NOMO-1 treated with dmso at 0.1 percent for 144 hours (cell line): ENCODE data around the gene BCAT1.
"Not testable (repeated sequence)": the region's sequence is repeated elsewhere in the genome, so short reads cannot be mapped to it uniquely, and the experiment has no call there.

Experiments used
- DNase-seq: peaks from one replicate; lab custom pipeline; 2025; ENCODE audit not compliant: unreplicated experiment; lab: John Stamatoyannopoulos, UW

BCAT1 gene

DNA sequence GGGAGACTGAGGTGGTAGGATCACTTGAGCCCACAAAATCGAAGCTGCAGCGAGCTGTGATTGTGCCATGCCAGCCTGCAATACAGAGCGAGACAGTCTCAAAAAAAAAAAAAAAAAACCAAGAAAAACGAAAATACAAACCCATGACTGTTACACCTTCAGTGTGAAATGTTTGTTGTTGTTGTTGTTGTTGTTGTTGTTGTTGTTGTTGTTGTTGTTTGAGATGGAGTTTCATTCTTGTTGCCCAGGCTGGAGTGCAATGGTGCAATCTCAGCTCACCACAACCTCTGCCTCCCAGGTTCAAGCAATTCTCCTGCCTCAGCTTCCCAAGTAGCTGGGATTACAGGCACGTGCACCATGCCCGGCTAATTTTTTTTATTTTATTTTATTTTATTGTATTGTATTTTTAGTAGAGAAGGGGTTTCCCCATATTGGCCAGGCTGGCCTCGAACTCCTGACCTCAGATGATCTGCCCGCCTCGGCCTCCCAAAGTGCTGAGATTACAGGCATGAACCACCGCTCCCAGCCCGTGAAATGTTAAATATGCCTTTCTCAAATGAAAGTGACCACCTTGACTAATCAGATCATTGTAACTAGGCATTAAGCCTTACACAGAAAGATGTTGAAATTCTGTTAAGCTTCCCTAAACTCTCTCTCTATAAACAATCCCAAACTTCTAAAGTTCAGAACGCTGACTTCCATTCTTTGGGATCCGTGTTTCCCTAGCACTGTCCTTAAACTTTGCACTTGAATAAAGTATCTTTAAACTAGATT lies 20.2 kb downstream of the BCAT1 start:
- DNase-seq = not testable (repeated sequence)

- DNase-seq = no peak
These were observed 20.8 kb downstream of the BCAT1 start for GRCh38 chr12:24928131-24928530.

DNA sequence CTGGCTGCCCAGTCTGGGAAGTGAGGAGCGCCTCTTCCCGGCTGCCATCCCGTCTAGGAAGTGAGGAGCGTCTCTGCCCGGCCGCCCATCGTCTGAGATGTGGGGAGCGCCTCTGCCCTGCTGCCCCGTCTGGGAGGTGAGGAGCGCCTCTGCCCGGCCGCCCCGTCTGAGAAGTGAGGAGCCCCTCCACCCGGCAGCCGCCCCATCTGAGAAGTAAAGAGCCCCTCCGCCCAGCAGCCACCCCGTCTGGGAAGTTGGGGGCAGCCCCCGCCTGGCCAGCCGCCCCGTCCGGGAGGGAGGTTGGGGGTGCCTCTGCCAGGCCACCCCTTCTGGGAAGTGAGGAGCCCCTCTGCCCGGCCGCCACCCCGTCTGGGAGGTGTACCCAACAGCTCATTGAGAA lies 22.8 kb downstream of the BCAT1 start:
- not testable (repeated sequence) for DNase-seq

- no peak for DNase-seq
These were observed 26.8 kb downstream of the BCAT1 start for GRCh38 chr12:24922090-24922489.

GRCh38 chr12:24921251-24922038 lies 27.5 kb downstream of the BCAT1 start:
- DNase-seq = no peak

- no peak for DNase-seq
These were observed 28.8 kb downstream of the BCAT1 start for GRCh38 chr12:24920141-24920540.

GRCh38 chr12:24919346-24920001 lies 29.4 kb downstream of the BCAT1 start:
- DNase-seq = no peak

DNA sequence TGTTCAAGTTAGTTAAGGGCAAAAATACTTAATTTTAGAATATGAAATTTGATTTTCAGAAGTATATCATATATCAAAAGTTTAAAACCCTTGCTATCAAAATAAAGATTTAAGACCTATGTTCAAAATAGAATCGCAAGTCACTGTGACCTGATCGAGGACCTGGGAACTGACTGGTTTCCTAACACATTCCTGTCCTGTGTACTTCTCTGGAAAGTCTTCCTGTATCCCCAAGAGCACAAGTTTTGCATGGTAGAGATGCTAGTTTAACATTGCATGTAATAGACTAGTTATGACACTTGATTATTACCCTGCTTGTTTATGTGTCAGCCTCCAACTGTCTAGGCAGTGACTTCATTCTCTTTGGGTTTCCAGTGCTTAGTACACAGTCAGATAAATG lies 30.3 kb downstream of the BCAT1 start:
- DNase-seq = no peak

GRCh38 chr12:24915501-24915900 lies 33.4 kb downstream of the BCAT1 start:
- DNase-seq = no peak

GRCh38 chr12:24913953-24914352 lies 34.9 kb downstream of the BCAT1 start:
- no peak for DNase-seq

DNA sequence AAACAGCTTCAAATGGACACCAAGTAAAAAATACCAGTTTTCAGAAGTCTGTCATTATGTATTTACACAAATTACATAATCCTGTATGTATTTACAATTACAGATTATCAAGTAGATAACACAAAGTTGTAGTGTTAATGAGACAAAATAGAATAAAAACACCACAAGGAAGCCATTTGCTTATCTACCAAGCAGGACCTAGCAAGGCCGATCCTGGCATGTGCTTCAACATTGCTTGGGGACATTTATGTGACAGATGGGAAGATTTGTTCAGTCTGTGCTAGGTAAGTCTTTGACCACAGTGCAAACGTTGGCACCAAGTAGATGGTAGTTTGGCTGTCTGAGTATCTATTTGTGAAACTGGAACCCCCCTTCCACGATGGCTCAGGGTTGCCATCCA lies 35.8 kb downstream of the BCAT1 start:
- no peak for DNase-seq

- no peak for DNase-seq
These were observed 37.6 kb downstream of the BCAT1 start for GRCh38 chr12:24911271-24911791.

DNA sequence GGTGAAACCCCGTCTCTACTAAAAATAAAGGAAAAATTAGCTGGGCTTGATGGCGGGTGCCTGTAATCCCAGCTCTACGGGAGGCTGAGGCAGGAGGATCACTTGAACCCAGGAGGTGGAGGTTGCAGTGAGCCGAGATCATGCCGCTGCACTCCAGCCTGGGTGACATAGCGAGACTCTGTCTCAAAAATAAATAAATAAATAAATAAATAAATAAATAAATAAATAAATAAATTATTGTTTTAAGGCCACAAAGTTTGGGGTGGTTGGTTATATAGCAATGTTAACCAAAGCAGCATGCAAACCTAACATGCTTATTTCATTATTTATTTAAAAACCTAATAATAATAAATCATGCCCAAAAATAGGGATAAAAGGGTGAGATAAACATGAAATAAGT lies 38.7 kb downstream of the BCAT1 start:
- DNase-seq = not testable (repeated sequence)

DNA sequence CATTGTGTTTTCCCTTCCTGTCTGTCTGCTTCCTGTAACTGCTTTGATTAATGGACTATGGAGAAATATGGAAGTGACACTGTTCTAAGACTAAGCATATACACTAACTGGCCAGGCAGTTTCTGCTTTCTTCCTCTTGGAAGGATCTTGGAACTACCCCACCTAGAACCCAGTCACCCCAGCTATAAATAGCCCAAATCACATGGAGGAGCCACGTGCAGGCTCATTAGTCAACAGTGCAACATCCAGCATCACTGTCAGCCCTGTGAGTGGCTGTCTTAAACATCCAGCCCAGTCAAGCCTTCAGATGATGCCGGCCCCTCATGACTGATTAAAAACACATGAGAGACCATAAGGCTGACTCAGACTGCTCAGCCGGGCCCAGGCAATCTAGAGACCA lies 39.2 kb downstream of the BCAT1 start:
- DNase-seq = no peak

DNA sequence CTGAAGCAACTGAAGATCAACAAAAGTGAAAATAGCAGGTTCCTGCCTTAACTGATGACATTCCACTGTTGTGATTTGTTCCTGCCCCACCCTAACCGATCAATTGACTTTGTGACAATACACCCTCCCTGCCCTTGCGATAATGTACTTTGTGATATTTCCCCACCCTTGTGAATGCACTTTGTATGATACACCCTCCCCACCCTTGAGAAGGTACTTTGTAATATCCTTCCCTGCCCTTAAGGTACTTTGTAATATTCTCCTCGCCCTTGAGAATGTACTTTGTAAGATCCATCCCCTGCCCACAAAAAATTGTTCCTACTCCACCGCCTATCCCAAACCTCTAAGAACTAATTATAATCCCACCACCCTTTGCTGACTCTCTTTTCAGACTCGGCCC lies 41.4 kb downstream of the BCAT1 start:
- no peak for DNase-seq

GRCh38 chr12:24906141-24906540 lies 42.8 kb downstream of the BCAT1 start:
- no peak for DNase-seq

GRCh38 chr12:24905431-24905830 lies 43.5 kb downstream of the BCAT1 start:
- no peak for DNase-seq

- no peak for DNase-seq
These were observed 44.0 kb downstream of the BCAT1 start for GRCh38 chr12:24904871-24905270.

- no peak for DNase-seq
These were observed 45.4 kb downstream of the BCAT1 start for GRCh38 chr12:24903329-24904088.

- DNase-seq = no peak
These were observed 46.2 kb downstream of the BCAT1 start for GRCh38 chr12:24902511-24903328.
